ENCODE measurements around the gene RBM39. TPM values are rescaled to one million over a fixed set of nuclear protein-coding genes. Genes with fewer than 3 reads are reported as not detected.

RBM39 gene
- total RNA-seq, 1 experiment from 2014 or later = 347 TPM

DNA sequence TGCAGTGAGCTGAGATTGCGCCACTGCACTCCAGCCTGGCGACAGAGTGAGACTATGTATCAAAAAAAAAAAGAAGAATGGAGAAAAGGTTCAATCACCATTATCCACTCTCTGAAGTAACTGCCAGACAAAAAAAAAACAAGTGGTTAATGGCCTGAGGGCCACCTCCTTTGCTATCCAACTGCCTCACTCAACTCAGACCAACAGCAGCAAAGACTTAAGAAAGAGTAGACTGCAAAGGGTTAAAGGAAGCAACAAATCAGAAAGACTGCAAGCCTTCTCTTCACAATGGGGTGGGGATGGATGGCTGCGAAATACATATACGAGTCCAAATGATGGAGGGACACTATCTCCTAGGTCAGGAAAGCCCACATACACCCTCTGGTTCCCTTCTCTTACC lies 46.1 kb downstream of the RBM39 start:
- peaks cover 17 to 18% of the 10 kb centered on the region in 2 experiments for H3K4me1 Mint-ChIP-seq
- Histone ChIP-seq H3K9me3 (ENCODE audit: control insufficient read depth, low read depth, low read length) (no peaks in the 10 kb centered on the region), H3K14ac (ENCODE audit: insufficient read depth, low read length) (no peak overlapping the region), H2AFZ (ENCODE audit: low read length) (no peak overlapping the region), H2BK15ac (ENCODE audit: low read depth, low read length) (no peak overlapping the region), H3K79me2 (ENCODE audit: insufficient read depth, low read length) (no peaks in the 10 kb centered on the region), H4K5ac (ENCODE audit: insufficient read length, low read depth, low read length) (no peak overlapping the region), H2BK5ac (ENCODE audit: insufficient read length, low read length) (no peak overlapping the region), H3K79me1 (ENCODE audit: insufficient read depth, low read depth, low read length, poor library complexity, severe bottlenecking) (no peaks in the 10 kb centered on the region), H3K4ac (ENCODE audit: low read depth, low read length) (no peak overlapping the region), H3K9ac (ENCODE audit: extremely low read depth, insufficient read length, low read length) (no peak overlapping the region), H3K4me1 (ENCODE audit: insufficient read depth, low read length) (no peaks in the 10 kb centered on the region), H2AK5ac (ENCODE audit: insufficient read length, low read length) (no peak overlapping the region), H4K8ac (replicated peaks; ENCODE audit: insufficient read length, low read depth, low read length) (no peak overlapping the region), H3K4me2 (ENCODE audit: insufficient read depth, insufficient read length, low read length) (no peak overlapping the region), H2BK20ac (ENCODE audit: low read depth, low read length, poor library complexity, severe bottlenecking) (no peak overlapping the region), H2BK120ac (ENCODE audit: low read depth, low read length, poor library complexity, severe bottlenecking) (no peak overlapping the region), H2BK12ac (ENCODE audit: insufficient read length, low read depth, low read length) (no peak overlapping the region), H3K56ac (ENCODE audit: insufficient read length, low read depth, low read length) (no peak overlapping the region), H4K91ac (ENCODE audit: insufficient read length, low read depth, low read length) (no peak overlapping the region), H3K27me3 (ENCODE audit: insufficient read depth, low read length) (no peaks in the 10 kb centered on the region), H3K27ac (ENCODE audit: insufficient read length, low read depth, low read length) (no peak overlapping the region), H3K18ac (ENCODE audit: insufficient read length, low read depth, low read length) (no peak overlapping the region), H3K23ac (ENCODE audit: insufficient read length, low read depth, low read length) (no peak overlapping the region), H3T11ph (ENCODE audit: low read length) (no peak overlapping the region), H4K20me1 (ENCODE audit: control insufficient read depth, insufficient read depth, insufficient read length) (no peaks in the 10 kb centered on the region), H3K23me2 (ENCODE audit: insufficient read length, low read depth, low read length, poor library complexity, severe bottlenecking) (peaks cover 8% of the 10 kb centered on the region)
- peaks cover 2% of the 10 kb centered on the region; the same call in 1 of the 2 replicates for H3K27me3 Mint-ChIP-seq (ENCODE audit: low read depth)
- no peak overlapping the region for H3K27ac Mint-ChIP-seq
- H3K36me3 Mint-ChIP-seq (ENCODE audit: insufficient read depth in 1 of 3, low read depth in 3 of 3) = peaks cover 9 to 28% (median 27%) of the 10 kb centered on the region in 3 experiments; a peak in 6 of 7 replicates
- DNase-seq = no peak
- no peak overlapping the region for H3K4me3 Mint-ChIP-seq
- no peaks in the 10 kb centered on the region for H3K9me3 Mint-ChIP-seq
- TF ChIP-seq, protein P1, sequence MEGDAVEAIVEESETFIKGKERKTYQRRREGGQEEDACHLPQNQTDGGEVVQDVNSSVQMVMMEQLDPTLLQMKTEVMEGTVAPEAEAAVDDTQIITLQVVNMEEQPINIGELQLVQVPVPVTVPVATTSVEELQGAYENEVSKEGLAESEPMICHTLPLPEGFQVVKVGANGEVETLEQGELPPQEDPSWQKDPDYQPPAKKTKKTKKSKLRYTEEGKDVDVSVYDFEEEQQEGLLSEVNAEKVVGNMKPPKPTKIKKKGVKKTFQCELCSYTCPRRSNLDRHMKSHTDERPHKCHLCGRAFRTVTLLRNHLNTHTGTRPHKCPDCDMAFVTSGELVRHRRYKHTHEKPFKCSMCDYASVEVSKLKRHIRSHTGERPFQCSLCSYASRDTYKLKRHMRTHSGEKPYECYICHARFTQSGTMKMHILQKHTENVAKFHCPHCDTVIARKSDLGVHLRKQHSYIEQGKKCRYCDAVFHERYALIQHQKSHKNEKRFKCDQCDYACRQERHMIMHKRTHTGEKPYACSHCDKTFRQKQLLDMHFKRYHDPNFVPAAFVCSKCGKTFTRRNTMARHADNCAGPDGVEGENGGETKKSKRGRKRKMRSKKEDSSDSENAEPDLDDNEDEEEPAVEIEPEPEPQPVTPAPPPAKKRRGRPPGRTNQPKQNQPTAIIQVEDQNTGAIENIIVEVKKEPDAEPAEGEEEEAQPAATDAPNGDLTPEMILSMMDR (conservative IDR thresholded peaks at IDR 0.05) = no peak
- WGBS (ENCODE audit: extremely low coverage, insufficient read length, low lambda C conversion rate) = no CpG with 5 or more reads among the region's 4 CpGs

All from H9 (cell line).